Brain microvascular endothelial cell (primary cell): ENCODE results near the gene FASTKD3.
"Not testable (repeated sequence)": the region's sequence is repeated elsewhere in the genome, so short reads cannot be mapped to it uniquely, and the experiment has no call there.

Experiments used
- DNase-seq: peaks from one replicate; pipeline ENCODE4 v3.0.0-alpha.2; 2020
- H3K27ac ChIP-seq: fragments of 250-450 bp; sonication (Bioruptor Pico); 2 replicates; pipeline ENCODE4 v1.5.1; 2020; ENCODE audit warnings: mild to moderate bottlenecking, moderate library complexity
- H3K27me3 ChIP-seq: fragments of 250-450 bp; sonication (Bioruptor Pico); replicated peaks from 2 replicates; pipeline ENCODE4 v1.5.1; 2020; ENCODE audit warnings: mild to moderate bottlenecking
- H3K36me3 ChIP-seq: fragments of 250-450 bp; sonication (Bioruptor Pico); replicated peaks from 2 replicates; pipeline ENCODE4 v1.5.1; 2020; ENCODE audit warnings: mild to moderate bottlenecking
- H3K4me3 ChIP-seq: 2 replicates; pipeline ENCODE4 v1.5.1; 2011; ENCODE audit warnings: low read depth, mild to moderate bottlenecking, control low read depth, low read length, moderate library complexity
- in situ Hi-C: cut with HindIII; loops from 2 replicates; pipeline ENCODE4 v1.10.0; 2017; ENCODE audit warnings: low sequenced_read_pairs, low pct_ligation_motif_present
- TF ChIP-seq, protein P1 (sequence below): IDR thresholded peaks from 2 replicates; pipeline ENCODE4 v1.5.1; 2011; ENCODE audit warnings: low read depth, mild to moderate bottlenecking, moderate library complexity, low read length, control low read depth, inconsistent platforms; ENCODE audit errors: missing control alignments

FASTKD3 gene, protein sequence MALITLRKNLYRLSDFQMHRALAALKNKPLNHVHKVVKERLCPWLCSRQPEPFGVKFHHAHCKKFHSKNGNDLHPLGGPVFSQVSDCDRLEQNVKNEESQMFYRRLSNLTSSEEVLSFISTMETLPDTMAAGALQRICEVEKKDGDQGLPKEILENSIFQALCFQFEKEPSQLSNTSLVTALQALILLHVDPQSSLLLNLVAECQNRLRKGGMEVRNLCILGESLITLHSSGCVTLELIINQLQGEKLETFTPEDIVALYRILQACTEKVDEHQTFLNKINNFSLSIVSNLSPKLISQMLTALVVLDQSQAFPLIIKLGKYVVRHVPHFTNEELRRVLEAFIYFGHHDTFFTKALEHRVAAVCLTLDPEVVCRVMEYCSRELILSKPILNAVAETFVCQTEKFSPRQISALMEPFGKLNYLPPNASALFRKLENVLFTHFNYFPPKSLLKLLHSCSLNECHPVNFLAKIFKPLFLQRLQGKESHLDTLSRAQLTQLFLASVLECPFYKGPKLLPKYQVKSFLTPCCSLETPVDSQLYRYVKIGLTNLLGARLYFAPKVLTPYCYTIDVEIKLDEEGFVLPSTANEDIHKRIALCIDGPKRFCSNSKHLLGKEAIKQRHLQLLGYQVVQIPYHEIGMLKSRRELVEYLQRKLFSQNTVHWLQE

DNA sequence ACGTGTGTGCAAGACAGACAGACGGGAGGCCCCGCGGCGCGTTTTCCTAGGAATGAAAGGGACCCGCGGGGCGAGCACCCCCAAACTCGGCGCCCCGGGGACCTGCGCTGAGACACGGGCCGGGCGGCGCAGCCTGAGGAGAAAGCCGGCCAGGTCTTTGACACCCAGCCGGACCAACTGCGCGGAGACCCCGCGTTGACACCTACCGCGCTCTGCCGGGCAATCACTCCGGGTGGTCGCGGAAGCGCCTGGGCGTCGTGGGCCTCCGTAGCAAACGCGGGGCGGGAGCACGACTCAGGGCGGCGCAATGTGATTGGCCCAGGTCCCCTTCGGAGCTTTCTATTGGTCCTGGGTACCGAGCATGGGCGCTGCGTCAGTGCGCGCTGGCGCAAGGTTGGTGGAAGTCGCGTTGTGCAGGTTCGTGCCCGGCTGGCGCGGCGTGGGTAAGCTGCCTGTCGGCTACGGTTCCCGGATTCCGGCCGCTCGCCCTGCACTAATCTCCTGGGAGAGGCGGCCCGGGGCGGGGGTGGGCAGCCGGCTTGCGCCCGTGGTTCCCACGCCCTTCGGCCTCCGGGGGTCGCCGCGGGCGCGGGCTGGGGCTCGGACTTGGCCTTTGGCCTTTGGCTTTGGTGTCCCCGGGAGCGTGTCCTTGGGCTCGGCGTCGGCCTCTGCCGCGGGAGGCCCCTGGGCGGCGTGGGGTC, at the start of gene FASTKD3, which contains the start of gene MTRR:
FASTKD3 (minus strand) TSS at position 259 of the 701 bp plus-strand sequence. CDS start 948 bp downstream, outside the sequence.
MTRR (plus strand) TSS at position 376 of the 701 bp plus-strand sequence. CDS start 1,647 bp downstream, outside the sequence.
- DNase-seq, result peak; percentile 92
- Histone ChIP-seq H3K27me3 (no peaks in the 10 kb centered on the region), H3K4me3 (peak within 1 kb of the TSS; percentile 86), H3K36me3 (no peaks in the 10 kb centered on the region), H3K27ac (peak within 1 kb of the TSS; percentile 79)
- TF ChIP-seq, protein P1, sequence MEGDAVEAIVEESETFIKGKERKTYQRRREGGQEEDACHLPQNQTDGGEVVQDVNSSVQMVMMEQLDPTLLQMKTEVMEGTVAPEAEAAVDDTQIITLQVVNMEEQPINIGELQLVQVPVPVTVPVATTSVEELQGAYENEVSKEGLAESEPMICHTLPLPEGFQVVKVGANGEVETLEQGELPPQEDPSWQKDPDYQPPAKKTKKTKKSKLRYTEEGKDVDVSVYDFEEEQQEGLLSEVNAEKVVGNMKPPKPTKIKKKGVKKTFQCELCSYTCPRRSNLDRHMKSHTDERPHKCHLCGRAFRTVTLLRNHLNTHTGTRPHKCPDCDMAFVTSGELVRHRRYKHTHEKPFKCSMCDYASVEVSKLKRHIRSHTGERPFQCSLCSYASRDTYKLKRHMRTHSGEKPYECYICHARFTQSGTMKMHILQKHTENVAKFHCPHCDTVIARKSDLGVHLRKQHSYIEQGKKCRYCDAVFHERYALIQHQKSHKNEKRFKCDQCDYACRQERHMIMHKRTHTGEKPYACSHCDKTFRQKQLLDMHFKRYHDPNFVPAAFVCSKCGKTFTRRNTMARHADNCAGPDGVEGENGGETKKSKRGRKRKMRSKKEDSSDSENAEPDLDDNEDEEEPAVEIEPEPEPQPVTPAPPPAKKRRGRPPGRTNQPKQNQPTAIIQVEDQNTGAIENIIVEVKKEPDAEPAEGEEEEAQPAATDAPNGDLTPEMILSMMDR, result no peak
- in situ Hi-C loops, result no loop called here

DNA sequence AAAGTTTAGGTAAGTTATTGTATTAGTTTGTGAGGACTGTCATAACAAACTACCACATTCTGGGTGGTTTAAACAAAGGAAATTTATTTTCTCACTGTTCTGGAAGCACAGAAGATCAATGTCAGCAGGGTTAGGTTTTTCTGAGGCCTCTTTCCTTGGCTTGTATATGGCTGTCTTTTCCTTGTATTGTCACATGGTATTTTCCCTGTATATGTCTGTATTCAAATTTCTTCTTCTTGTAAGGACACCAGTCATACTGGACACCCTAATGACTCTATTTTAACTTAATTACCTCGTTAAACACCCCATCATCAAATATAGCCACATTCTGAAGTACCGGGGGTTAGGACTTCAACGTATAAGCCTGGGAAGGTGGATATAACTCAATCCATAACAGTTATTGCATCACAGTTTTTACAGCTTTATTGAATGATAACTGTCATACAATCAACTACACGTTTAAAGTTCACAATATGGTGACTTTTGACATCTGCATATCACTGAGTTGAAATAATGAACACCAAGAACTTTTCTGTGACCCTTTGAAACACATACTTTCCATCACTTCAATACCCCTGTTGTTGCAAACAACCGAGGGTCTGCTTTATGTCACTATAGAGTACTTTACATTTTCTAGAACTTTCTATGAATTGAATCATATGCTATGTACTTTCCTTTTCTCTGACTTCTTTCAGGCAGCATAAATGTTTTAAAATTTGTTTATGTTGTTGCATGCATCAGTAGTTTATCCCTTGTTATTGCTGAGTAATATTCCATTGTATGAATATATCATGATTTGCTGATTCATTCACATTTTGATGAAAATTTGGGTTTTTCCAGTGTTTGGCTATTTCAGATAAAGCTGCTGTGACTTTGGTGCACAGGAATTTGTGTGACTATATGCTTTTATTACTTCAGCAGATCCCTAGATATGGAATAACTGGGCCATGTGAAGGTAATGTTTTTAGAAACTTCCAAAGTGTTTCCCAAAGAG, 48.6 kb upstream of the FASTKD3 start:
- Histone ChIP-seq H3K4me3 (no peak overlapping the region), H3K36me3 (no peaks in the 10 kb centered on the region), H3K27ac (no peak overlapping the region), H3K27me3 (no peaks in the 10 kb centered on the region)
- TF ChIP-seq, protein P1, result no peak
- no peak for DNase-seq
- in situ Hi-C loops, result no loop called here

DNA sequence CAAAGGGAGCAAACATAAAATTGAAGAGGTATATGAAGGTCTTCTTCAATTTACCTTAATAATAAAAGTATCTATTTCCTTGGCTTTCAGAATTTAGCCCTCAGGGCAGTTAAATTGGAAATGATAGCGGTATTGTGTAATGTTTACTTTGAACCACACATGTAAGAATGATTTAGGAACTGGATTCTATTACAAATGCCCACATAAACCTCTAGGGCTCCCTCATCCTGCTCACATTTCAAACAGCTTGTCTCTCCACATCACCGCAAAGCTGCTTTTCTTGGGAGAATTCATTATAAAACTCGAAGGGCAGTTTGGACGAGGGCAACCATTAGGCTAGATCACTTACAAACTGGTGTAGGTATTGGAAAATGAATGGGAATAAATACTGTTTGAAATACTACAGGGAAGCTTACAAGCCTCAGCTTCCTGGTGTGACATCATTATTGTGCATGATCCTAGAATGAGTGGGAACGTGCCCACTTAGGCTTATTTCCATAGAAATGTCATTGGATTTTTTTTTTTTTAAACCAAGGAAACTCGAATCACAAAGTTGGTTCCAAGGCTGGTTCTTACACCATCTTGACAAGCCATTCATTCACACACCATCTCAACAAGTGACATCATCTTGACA, 47.5 kb upstream of the FASTKD3 start:
- Histone ChIP-seq H3K4me3 (no peak overlapping the region), H3K36me3 (no peaks in the 10 kb centered on the region), H3K27me3 (no peaks in the 10 kb centered on the region), H3K27ac (no peak overlapping the region)
- TF ChIP-seq, protein P1, result peak; percentile 3
- DNase-seq, result no peak
- in situ Hi-C loops, result no loop called here

DNA sequence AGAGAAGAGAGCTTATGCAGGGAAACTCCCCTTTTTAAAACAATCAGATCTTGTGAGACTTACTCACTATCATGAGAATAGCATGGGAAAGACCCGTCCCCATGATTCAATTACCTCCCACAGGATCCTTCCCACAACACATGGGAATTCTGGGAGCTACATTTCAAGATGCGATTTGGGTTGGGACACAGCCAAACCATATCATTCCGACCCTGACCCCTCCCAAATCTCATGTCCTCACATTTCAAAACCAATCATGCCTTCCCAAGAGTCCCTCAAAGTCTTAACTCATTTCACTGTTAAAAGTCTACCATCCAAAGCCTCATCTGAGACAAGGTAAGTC, 42.6 kb upstream of the FASTKD3 start:
- in situ Hi-C loops, H3K36me3 ChIP-seq, H3K4me3 ChIP-seq, H3K27ac ChIP-seq, DNase-seq, H3K27me3 ChIP-seq: not testable (repeated sequence)

DNA sequence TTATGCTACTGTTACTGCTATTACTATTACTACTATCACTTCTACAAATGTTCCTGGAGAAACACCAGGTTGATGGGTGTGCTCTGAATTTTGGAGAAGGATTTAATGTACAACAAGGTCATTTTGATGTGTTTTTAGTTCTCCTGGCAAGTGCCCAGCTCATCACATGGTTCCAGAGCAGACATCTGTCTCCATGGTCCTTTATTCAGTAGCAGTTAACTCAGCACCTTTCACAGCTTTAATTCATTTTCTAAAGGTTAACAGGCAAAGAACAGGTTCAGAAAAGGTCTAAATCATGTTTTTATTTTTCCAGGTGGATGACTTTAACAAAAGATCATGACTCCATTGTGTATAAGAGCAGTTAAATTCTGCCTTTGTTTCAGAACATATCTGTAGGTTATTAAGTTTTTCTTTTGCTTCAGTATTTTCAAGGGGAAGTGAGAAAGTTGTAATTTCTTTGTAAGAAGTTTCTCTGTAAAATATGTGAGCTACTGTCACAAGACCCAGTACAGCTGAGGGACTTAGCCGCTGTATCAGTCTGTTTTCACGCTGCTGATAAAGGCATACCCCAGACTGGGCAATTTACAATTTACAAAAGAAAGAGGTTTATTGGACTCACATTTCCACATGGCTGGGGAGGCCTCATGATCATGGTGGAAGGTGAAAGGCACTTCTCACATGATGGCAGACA, 42.1 kb upstream of the FASTKD3 start:
- no peak for DNase-seq
- Histone ChIP-seq H3K27me3 (no peaks in the 10 kb centered on the region), H3K4me3 (no peak overlapping the region), H3K36me3 (no peaks in the 10 kb centered on the region), H3K27ac (no peak overlapping the region)
- in situ Hi-C loops, result no loop called here
- TF ChIP-seq, protein P1, result no peak
